H1 (cell line): ENCODE measurements around the gene GAS7. TPM values are rescaled to one million over a fixed set of nuclear protein-coding genes. Genes with fewer than 3 reads are reported as not detected.

Source experiments
- CEBPB ChIP-seq: IDR thresholded peaks from 2 replicates; pipeline ENCODE4 v1.6.1; 2012; ENCODE audit warnings: low read depth, low read length
- EGR1 ChIP-seq: IDR thresholded peaks from 2 replicates; pipeline ENCODE4 v1.6.1; 2011; ENCODE audit warnings: low read depth, low read length, borderline replicate concordance
- HDAC2 ChIP-seq, 2 experiments: fragments of 300-600 bp in 1 of 2; sonication (generic) in 1 of 2; IDR thresholded peaks; 2 replicates each; pipeline ENCODE4 v1.6.1; 2011 to 2012; ENCODE audit warnings: low read depth in 2 of 2, low read length in 2 of 2, mild to moderate bottlenecking in 2 of 2, moderate library complexity in 2 of 2, borderline replicate concordance in 1 of 2, inconsistent platforms in 1 of 2
- KDM4A ChIP-seq: IDR thresholded peaks from one replicate; pipeline ENCODE4 v1.7.1; 2012; ENCODE audit warnings: low read depth, mild to moderate bottlenecking, moderate library complexity, low read length, inconsistent platforms; ENCODE audit not compliant: severe bottlenecking
- RFX5 ChIP-seq: IDR thresholded peaks from 2 replicates; pipeline ENCODE4 v1.6.1; 2011; ENCODE audit warnings: low read depth, low read length, improper control_type of control experiment, borderline replicate concordance
- polyA plus RNA-seq, 7 experiments: library from polyadenylated mRNA; depleted of rRNA in 3 of 7; stranded (reverse) in 5 of 7; unstranded in 2 of 7; fragments of >200 nt in 5 of 7; fragments of 200-250 nt in 2 of 7; gene quantifications; 1 replicate in 5 of 7; 2 replicates in 1 of 7; 4 replicates in 1 of 7; pipeline versions ENCODE4 v1.2.1 to v1.2.3, GENCODE V29; 2011 to 2013; ENCODE audit warnings: missing spikeins in 2 of 7, mixed read lengths in 2 of 7
- total RNA-seq: library from RNA; stranded (reverse); fragmentation: NEBNext Ultra II Directional; extraction: Animal tissue kit (Norgen Biotek cat#: 25700); gene quantifications from 2 replicates; pipeline ENCODE4 v1.2.1, GENCODE V29; 2021
- TF ChIP-seq, protein P1 (sequence below): IDR thresholded peaks from 2 replicates; pipeline ENCODE4 v1.6.1; 2012; ENCODE audit warnings: low read length, inconsistent platforms
- TF ChIP-seq, protein P2 (sequence below): IDR thresholded peaks from 2 replicates; pipeline ENCODE4 v1.6.1; 2011; ENCODE audit warnings: low read length, improper control_type of control experiment

GAS7 gene
- total and polyA plus RNA-seq, 2 of the 8 experiments (the other 6 are each of a cell fraction or from before 2014, with no cell fraction given), result 5.0 to 14.5 TPM

DNA sequence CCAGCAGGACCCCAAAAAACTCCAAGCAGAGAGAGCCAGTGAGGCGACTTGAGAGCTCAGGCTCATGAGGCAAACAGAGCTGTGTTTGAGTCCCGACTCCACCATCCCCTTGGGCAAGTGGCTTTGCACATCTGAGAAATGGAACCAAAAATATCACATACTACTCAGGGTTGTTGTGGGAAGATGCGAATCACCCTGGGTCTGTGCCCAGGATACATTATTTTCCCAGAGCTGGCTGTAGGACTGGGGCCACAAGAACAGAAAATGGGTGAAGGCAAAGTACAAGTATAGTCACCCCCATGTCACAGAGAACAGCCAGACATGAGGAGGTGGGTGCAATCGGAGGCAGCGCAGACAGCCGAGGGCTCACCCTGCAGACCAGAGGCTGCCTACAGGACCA, 127.3 kb downstream of the GAS7 start (continued):
- TF ChIP-seq, protein P1, sequence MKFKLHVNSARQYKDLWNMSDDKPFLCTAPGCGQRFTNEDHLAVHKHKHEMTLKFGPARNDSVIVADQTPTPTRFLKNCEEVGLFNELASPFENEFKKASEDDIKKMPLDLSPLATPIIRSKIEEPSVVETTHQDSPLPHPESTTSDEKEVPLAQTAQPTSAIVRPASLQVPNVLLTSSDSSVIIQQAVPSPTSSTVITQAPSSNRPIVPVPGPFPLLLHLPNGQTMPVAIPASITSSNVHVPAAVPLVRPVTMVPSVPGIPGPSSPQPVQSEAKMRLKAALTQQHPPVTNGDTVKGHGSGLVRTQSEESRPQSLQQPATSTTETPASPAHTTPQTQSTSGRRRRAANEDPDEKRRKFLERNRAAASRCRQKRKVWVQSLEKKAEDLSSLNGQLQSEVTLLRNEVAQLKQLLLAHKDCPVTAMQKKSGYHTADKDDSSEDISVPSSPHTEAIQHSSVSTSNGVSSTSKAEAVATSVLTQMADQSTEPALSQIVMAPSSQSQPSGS, result no peak
- TF ChIP-seq RFX5 (no peak), KDM4A (no peak), EGR1 (no peak), CEBPB (no peak), HDAC2 (IDR thresholded peaks at IDR 0.05; ENCODE audit: borderline replicate concordance in 1 of 2, low read depth in 2 of 2, low read length in 2 of 2) (no peak)
- TF ChIP-seq, protein P2, sequence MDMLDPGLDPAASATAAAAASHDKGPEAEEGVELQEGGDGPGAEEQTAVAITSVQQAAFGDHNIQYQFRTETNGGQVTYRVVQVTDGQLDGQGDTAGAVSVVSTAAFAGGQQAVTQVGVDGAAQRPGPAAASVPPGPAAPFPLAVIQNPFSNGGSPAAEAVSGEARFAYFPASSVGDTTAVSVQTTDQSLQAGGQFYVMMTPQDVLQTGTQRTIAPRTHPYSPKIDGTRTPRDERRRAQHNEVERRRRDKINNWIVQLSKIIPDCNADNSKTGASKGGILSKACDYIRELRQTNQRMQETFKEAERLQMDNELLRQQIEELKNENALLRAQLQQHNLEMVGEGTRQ, result no peak
